GM21360 (cell line): ENCODE results near the gene ALG9.

Experiments
- ATAC-seq: cut with Tn5 transposase; IDR thresholded peaks from one replicate; pipeline ENCODE4 v1.9.1; 2021; ENCODE audit warnings: mild to moderate bottlenecking, moderate library complexity; ENCODE audit not compliant: unreplicated experiment

Gene ALG9

GRCh38 chr11:111736621-111737443, 134.5 kb downstream of the ALG9 start:
- no peak for ATAC-seq
